Activated B cell treated with CpG ODN at 0.5 μM for 24 hours (primary cell): Measurements from ENCODE around the gene FADD. TPM values are rescaled to one million over a fixed set of nuclear protein-coding genes. Genes with fewer than 3 reads are reported as not detected.
"Not testable (repeated sequence)": the region's sequence is repeated elsewhere in the genome, so short reads cannot be mapped to it uniquely, and the experiment has no call there.

Source experiments
- ATAC-seq: fragments of 200-7000 bp; cut with Tn5 transposase; one replicate; pipeline ENCODE4 v1.10.0; 2021; ENCODE audit warnings: low read depth, mild to moderate bottlenecking, moderate library complexity
- CTCF ChIA-PET: fragments of 350-600 bp; sonication (Branson Sonifier 250); formaldehyde crosslinking; loops from one replicate; lab custom pipeline; 2021; ENCODE audit warnings: antibody characterized with exemption; lab: Charles Lee
- POLR2A ChIA-PET: fragments of 350-600 bp; sonication (Branson Sonifier 250); formaldehyde crosslinking; loops from one replicate; lab custom pipeline; 2021; ENCODE audit warnings: antibody characterized with exemption; lab: Charles Lee
- DNase-seq: peaks from one replicate; pipeline ENCODE4 v3.0.0; 2022
- H3K27ac Mint-ChIP-seq: one replicate; pipeline ENCODE4 v1.8.0; 2020; ENCODE audit warnings: mixed read lengths
- H3K27me3 Mint-ChIP-seq: one replicate; pipeline ENCODE4 v1.8.0; 2021; ENCODE audit warnings: mixed read lengths
- H3K36me3 Mint-ChIP-seq: one replicate; pipeline ENCODE4 v1.8.0; 2021; ENCODE audit warnings: low read depth, mixed read lengths
- H3K4me1 Mint-ChIP-seq: one replicate; pipeline ENCODE4 v1.8.0; 2021; ENCODE audit warnings: mixed read lengths
- H3K4me3 Mint-ChIP-seq: one replicate; pipeline ENCODE4 v1.8.0; 2020; ENCODE audit warnings: mild to moderate bottlenecking, mixed read lengths
- H3K9me3 Mint-ChIP-seq: one replicate; pipeline ENCODE4 v1.8.0; 2020; ENCODE audit warnings: mixed read lengths
- intact Hi-C: fragments of 100-400 bp; cut with micrococcal nuclease; formaldehyde crosslinking; loops from one replicate; pipeline ENCODE4 v1.15.1; 2024
- total RNA-seq: library from RNA; stranded (reverse); gene quantifications from 2 replicates; pipeline ENCODE4 v1.2.3, GENCODE V29; 2022
- TF ChIP-seq, protein P1 (sequence below): fragments of 200-600 bp; IDR thresholded peaks from one replicate; pipeline ENCODE4 v1.8.0; 2022; ENCODE audit warnings: antibody characterized with exemption, mild to moderate bottlenecking

FADD gene
- total RNA-seq, 1 donor from 2014 or later: 31.2 TPM

- Mint-ChIP-seq H3K36me3 (no peaks in the 10 kb centered on the region), H3K4me3 (no peak overlapping the region), H3K27ac (no peak overlapping the region), H3K9me3 (no peaks in the 10 kb centered on the region), H3K27me3 (peaks cover 7% of the 10 kb centered on the region), H3K4me1 (peaks cover 3% of the 10 kb centered on the region)
- no peak for DNase-seq
- intact Hi-C loops: no loop called here
- TF ChIP-seq, protein P1, sequence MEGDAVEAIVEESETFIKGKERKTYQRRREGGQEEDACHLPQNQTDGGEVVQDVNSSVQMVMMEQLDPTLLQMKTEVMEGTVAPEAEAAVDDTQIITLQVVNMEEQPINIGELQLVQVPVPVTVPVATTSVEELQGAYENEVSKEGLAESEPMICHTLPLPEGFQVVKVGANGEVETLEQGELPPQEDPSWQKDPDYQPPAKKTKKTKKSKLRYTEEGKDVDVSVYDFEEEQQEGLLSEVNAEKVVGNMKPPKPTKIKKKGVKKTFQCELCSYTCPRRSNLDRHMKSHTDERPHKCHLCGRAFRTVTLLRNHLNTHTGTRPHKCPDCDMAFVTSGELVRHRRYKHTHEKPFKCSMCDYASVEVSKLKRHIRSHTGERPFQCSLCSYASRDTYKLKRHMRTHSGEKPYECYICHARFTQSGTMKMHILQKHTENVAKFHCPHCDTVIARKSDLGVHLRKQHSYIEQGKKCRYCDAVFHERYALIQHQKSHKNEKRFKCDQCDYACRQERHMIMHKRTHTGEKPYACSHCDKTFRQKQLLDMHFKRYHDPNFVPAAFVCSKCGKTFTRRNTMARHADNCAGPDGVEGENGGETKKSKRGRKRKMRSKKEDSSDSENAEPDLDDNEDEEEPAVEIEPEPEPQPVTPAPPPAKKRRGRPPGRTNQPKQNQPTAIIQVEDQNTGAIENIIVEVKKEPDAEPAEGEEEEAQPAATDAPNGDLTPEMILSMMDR: no peak
- ChIA-PET POLR2A (no interaction called here), CTCF (interaction anchor here (1.5 kb wide), 1 partner anchor 274 kb away, joined by 4 read pairs; no protein-coding TSS in a partner anchor)
- no peak for ATAC-seq
These were observed 10.3 kb upstream of the FADD start for GRCh38 chr11:70192666-70193410.

DNA sequence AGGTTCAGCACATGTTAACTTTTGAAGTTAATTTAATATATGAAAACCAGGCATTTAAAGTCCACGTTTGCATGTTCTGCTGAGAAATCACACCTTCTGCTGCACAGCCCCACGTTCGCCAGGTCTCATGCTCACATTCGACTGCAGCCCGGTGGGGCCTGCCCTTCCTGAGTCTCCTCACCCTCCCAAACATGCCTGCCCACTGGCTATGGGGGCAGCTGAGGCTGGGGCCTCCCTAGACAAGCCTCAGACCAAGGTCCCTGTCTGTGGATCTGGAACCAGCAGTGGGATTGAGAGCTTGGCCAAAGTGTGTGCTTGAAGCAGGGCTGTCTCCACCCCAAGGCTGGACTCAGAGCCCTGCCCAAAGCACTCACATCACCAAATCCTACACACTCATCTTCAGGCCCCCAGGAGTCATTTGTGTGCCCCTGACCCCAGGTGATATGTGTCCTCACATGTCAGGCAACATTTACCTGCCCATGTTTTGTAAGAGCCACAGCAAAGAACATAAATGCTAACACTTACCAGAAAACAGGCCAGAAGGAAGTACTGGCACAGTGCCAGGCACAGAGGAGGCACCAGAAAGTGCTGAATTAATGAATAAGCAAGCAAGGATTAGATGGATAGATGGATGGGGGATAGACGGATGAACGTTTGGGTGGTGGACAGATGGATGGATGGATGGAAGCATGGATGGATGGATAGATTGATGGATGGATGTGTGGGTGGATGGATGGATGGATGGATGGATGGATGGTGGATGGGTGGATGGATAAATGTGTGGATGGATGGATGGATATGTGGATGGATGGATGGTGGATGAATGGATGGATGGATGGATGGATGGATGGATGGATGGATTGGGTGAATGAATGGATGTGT lies 9.4 kb upstream of the FADD start:
- Mint-ChIP-seq H3K4me1 (peaks cover 3% of the 10 kb centered on the region), H3K27me3 (peaks cover 7% of the 10 kb centered on the region), H3K27ac (no peak overlapping the region), H3K36me3 (no peaks in the 10 kb centered on the region), H3K9me3 (no peaks in the 10 kb centered on the region), H3K4me3 (no peak overlapping the region)
- intact Hi-C loops: no loop called here
- ATAC-seq (no peak), DNase-seq (no peak)
- ChIA-PET POLR2A (no interaction called here), CTCF (interaction anchor here (1.5 kb wide), 1 partner anchor 275 kb away, joined by 4 read pairs; no protein-coding TSS in a partner anchor)
- TF ChIP-seq, protein P1: no peak

DNA sequence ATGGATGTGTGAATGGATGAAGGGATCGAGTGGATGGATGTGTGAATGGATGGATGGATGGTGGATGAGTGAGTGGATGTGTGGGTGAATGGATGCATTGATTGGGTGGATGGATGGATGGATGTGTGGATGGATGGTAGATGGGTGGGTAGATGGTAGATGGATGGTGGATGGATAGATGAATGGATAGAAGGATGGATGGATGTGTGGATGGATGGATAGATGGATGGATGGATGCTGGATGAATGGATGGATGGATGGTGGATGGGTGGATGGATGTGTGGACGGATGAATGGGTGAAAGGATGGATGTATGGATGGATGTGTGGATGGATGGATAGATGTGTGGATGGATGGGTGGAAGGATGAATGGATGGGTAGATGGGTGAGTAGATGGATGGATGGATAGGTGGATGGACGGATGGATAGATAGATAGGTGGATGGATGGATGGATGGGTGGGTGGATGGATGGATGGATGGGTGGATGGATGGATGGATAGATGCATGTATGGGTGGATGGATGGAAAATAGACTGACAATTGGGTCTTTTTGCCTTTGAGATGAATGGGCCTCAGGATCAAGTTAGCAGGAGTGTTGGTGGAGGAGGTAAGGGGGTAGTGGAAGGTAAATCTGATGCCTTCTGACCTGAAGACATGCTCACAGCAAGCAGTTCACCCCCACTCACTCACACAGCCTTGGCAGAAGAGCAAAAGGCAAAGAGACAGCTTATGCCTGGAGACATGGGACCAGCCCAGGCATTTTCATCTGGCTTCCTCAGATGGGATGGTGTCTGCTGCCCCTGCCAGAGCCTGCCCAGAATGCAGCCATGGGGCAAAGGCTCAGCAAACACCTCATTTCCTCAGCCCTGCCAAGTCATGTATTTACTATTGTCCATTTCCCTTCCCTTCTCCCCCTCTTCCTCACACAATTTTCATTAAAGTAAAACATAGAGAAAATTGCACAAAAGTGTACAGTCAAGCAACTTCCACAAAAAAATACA lies 8.0 kb upstream of the FADD start:
- Mint-ChIP-seq H3K4me1 (peaks cover 3% of the 10 kb centered on the region), H3K36me3 (no peaks in the 10 kb centered on the region), H3K9me3 (no peaks in the 10 kb centered on the region), H3K27me3 (peaks cover 7% of the 10 kb centered on the region), H3K4me3 (no peak overlapping the region), H3K27ac (no peak overlapping the region)
- DNase-seq (no peak), ATAC-seq (no peak)
- ChIA-PET POLR2A (no interaction called here), CTCF (interaction anchor here (1.2 to 1.3 kb wide), 3 partner anchors 10 to 23 kb away, joined by 3 to 4 read pairs (median 3); no protein-coding TSS in a partner anchor)
- intact Hi-C loops: no loop called here
- TF ChIP-seq, protein P1: no peak

DNA sequence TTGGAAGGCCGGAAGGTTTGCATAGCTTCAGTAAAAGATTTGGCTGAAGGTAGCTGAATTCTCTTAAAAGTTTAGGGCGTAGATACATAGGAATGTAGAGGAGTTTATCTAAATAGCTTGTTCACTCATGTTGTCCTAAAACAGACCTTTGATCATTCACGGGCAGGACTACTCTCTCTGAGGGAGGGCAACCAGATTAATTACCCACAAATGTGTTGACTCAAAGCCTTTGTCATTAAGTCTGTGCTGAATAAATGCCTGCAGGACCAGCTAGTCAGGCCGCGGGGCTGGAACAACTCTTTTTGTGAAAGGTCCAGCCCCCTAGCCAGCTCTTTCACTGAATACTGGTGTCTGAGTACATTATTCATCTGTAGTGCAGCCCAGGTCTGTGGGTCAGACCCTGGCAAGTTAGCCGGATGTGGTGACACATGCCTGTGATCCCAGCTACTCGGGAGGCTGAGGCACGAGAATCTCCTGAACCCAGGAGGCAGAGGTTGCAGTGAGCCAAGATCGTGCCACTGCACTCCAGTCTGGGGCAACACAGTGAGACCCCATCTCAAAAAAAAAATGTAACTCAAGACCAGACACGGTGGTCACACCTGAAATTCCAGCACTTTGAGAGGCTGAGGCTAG lies 2.8 kb upstream of the FADD start:
- peaks cover 24% of the 10 kb centered on the region for H3K4me1 Mint-ChIP-seq
- H3K27me3 Mint-ChIP-seq: peaks cover 2% of the 10 kb centered on the region
- no peak overlapping the region for H3K4me3 Mint-ChIP-seq
- no peak for ATAC-seq
- H3K27ac Mint-ChIP-seq: no peak overlapping the region
- intact Hi-C loops: loop anchor here (5.0 kb wide), 2 partner anchors 197 to 903 kb away; partner anchors contain the start of gene CTTN
- no peaks in the 10 kb centered on the region for H3K9me3 Mint-ChIP-seq
- POLR2A ChIA-PET: interaction anchor here (0.6 kb wide), 1 partner anchor 70 kb away, joined by 3 read pairs; no protein-coding TSS in a partner anchor
- TF ChIP-seq, protein P1: no peak
- CTCF ChIA-PET: no interaction called here
- H3K36me3 Mint-ChIP-seq: peaks cover 12% of the 10 kb centered on the region
- DNase-seq: no peak

DNA sequence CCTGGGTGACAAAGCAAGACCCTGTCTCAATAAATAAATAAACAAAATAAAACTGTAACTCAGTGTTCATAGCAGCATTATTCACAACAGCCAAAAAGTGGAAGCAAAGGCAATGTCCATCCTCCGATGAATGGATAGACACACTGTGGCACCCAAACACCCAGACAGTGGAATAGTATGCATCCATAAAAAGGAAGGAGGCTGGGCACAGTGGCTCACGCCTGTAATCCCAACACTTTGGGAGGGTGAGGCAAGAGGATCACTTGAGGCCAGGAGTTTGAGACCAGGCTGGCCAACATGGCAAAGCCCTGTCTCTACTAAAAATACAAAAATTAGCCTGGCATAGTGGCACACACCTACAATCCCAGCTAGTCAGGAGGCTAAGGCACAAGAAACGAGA lies 2.0 kb upstream of the FADD start:
- H3K4me3 Mint-ChIP-seq, H3K27ac Mint-ChIP-seq, CTCF ChIA-PET, H3K9me3 Mint-ChIP-seq, H3K27me3 Mint-ChIP-seq, ATAC-seq, DNase-seq, POLR2A ChIA-PET: not testable (repeated sequence)
- H3K4me1 Mint-ChIP-seq: peaks cover 29% of the 10 kb centered on the region
- intact Hi-C loops: loop anchor here (5.0 kb wide), 2 partner anchors 196 to 904 kb away; partner anchors contain the start of gene CTTN
- H3K36me3 Mint-ChIP-seq: peaks cover 19% of the 10 kb centered on the region
